ENCODE data around the gene TESK2.

DNA sequence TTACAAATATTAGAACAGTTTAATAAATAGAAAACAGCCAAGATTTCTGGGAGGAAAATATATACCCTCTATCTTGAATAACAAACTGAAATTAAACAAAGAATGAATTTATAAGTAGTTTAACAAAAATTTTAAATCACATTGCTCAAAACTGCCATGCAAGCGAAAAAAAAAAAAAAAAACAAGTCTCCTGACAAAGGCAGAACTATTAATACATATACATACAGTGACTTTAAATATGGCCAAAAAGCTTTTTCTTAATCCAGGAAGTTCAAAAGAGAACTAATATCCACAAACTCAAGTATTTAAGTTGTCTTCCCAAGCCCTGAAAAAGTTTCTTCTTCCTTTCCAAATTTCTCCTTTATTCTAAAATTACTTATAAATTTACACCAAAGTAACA is 87.2 kb downstream of the TESK2 start:
- TF ChIP-seq, protein P1, sequence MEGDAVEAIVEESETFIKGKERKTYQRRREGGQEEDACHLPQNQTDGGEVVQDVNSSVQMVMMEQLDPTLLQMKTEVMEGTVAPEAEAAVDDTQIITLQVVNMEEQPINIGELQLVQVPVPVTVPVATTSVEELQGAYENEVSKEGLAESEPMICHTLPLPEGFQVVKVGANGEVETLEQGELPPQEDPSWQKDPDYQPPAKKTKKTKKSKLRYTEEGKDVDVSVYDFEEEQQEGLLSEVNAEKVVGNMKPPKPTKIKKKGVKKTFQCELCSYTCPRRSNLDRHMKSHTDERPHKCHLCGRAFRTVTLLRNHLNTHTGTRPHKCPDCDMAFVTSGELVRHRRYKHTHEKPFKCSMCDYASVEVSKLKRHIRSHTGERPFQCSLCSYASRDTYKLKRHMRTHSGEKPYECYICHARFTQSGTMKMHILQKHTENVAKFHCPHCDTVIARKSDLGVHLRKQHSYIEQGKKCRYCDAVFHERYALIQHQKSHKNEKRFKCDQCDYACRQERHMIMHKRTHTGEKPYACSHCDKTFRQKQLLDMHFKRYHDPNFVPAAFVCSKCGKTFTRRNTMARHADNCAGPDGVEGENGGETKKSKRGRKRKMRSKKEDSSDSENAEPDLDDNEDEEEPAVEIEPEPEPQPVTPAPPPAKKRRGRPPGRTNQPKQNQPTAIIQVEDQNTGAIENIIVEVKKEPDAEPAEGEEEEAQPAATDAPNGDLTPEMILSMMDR (IDR thresholded peaks at IDR 0.05): no peak
- TF ChIP-seq POLR2A (IDR thresholded peaks at IDR 0.05) (no peak), POLR2AphosphoS5 (IDR thresholded peaks at IDR 0.05; ENCODE audit: insufficient read depth in 1 of 2, low read depth in 1 of 2) (no peak)
